B cell (primary cell): ENCODE data around the gene GPX7. TPM values are rescaled to one million over a fixed set of nuclear protein-coding genes. Genes with fewer than 3 reads are reported as not detected.
A peak's percentile ranks its signal among the peaks of the same experiment; 100 is the strongest.

Experiments
- ATAC-seq: fragments of 200-7000 bp; cut with Tn5 transposase; one replicate; pipeline ENCODE4 v1.10.0; 2021; ENCODE audit warnings: low read depth, mild to moderate bottlenecking, moderate number of reproducible peaks, moderate library complexity
- CTCF ChIA-PET: fragments of 350-600 bp; sonication (Branson Sonifier 250); formaldehyde crosslinking; loops from one replicate; lab custom pipeline; 2021; ENCODE audit warnings: antibody characterized with exemption, inconsistent platforms; lab: Charles Lee
- POLR2A ChIA-PET: fragments of 350-600 bp; sonication (Branson Sonifier 250); formaldehyde crosslinking; loops from one replicate; lab custom pipeline; 2021; ENCODE audit warnings: antibody characterized with exemption; lab: Charles Lee
- DNase-seq: peaks from one replicate; pipeline ENCODE4 v3.0.0; 2013
- H2AFZ ChIP-seq: 2 replicates; pipeline ENCODE4 v1.6.1; 2012; ENCODE audit warnings: mild to moderate bottlenecking, low read depth, low read length; ENCODE audit not compliant: insufficient read depth, poor library complexity, severe bottlenecking
- H3K27ac ChIP-seq, 2 donors: 1 replicate in 1 of 2; 2 replicates in 1 of 2; pipeline ENCODE4 v1.5.1; 2012 to 2013; ENCODE audit warnings: low read length in 2 of 2, mild to moderate bottlenecking in 2 of 2, moderate library complexity in 1 of 2
- H3K27me3 ChIP-seq, 4 experiments: fragments of 200-600 bp in 1 of 4; sonication (generic) in 1 of 4; replicated peaks in 1 of 4; 1 replicate in 2 of 4; 2 replicates in 2 of 4; pipeline versions ENCODE4 v1.6.1 to v1.7.0; 2013 to 2016; ENCODE audit warnings: low read length in 3 of 4, mild to moderate bottlenecking in 2 of 4, mixed read lengths in 1 of 4, moderate library complexity in 1 of 4; ENCODE audit not compliant: insufficient read depth in 4 of 4, control insufficient read depth in 3 of 4; ENCODE audit errors: control extremely low read depth in 1 of 4
- H3K36me3 ChIP-seq, 2 experiments: replicated peaks in 1 of 2; 1 replicate in 1 of 2; 2 replicates in 1 of 2; pipeline versions ENCODE4 v1.6.1 to v1.7.1; 2013; ENCODE audit warnings: low read length in 1 of 2; ENCODE audit not compliant: insufficient read depth in 2 of 2, control insufficient read depth in 1 of 2; ENCODE audit errors: control extremely low read depth in 1 of 2, extremely low read depth in 1 of 2
- H3K4me1 ChIP-seq, 2 donors: fragments of 200-600 bp in 1 of 2; sonication (generic) in 1 of 2; 1 replicate in 1 of 2; 2 replicates in 1 of 2; pipeline versions ENCODE4 v1.5.1 to v1.6.1; 2013 to 2017; ENCODE audit warnings: low read length in 2 of 2; ENCODE audit not compliant: control insufficient read depth in 2 of 2, insufficient read depth in 2 of 2
- H3K4me2 ChIP-seq: replicated peaks from 2 replicates; pipeline ENCODE3; 2012; ENCODE audit warnings: mild to moderate bottlenecking, low read depth, low read length; ENCODE audit not compliant: poor library complexity, severe bottlenecking
- H3K4me3 ChIP-seq, 5 experiments: fragments of 200-600 bp in 1 of 5; sonication (generic) in 1 of 5; 1 replicate in 3 of 5; 2 replicates in 2 of 5; pipeline versions ENCODE4 v1.5.1 to v1.7.0; 2011 to 2016; ENCODE audit warnings: low read length in 4 of 5, mild to moderate bottlenecking in 4 of 5, low read depth in 2 of 5, control low read depth in 1 of 5, moderate library complexity in 1 of 5; ENCODE audit not compliant: insufficient read depth in 1 of 5; ENCODE audit errors: control extremely low read depth in 1 of 5, extremely low read depth in 1 of 5
- H3K79me2 ChIP-seq: fragments of 200-600 bp; sonication (generic); one replicate; pipeline ENCODE4 v1.6.0; 2016; ENCODE audit warnings: low read length; ENCODE audit not compliant: control insufficient read depth, insufficient read depth
- H3K9ac ChIP-seq: fragments of 200-600 bp; sonication (generic); 2 replicates; pipeline ENCODE4 v1.6.1; 2017; ENCODE audit warnings: mild to moderate bottlenecking, low read length, moderate library complexity
- H3K9me3 ChIP-seq, 3 donors: one replicate each; pipeline versions ENCODE4 v1.6.1 to v1.7.1; 2013; ENCODE audit warnings: low read length in 2 of 3; ENCODE audit not compliant: control insufficient read depth in 2 of 3, insufficient read depth in 1 of 3; ENCODE audit errors: control extremely low read depth in 1 of 3
- H4K20me1 ChIP-seq: 2 replicates; pipeline ENCODE4 v1.6.0; 2012; ENCODE audit warnings: mild to moderate bottlenecking, low read length; ENCODE audit not compliant: insufficient read depth, control insufficient read depth, poor library complexity, severe bottlenecking
- H3K27ac Mint-ChIP-seq: one replicate; pipeline ENCODE4 v1.8.0; 2021; ENCODE audit warnings: mixed read lengths
- H3K27me3 Mint-ChIP-seq: one replicate; pipeline ENCODE4 v1.8.0; 2021; ENCODE audit warnings: mixed read lengths
- H3K4me1 Mint-ChIP-seq: one replicate; pipeline ENCODE4 v1.8.0; 2021; ENCODE audit warnings: mixed read lengths
- H3K4me3 Mint-ChIP-seq: one replicate; pipeline ENCODE4 v1.8.0; 2021; ENCODE audit warnings: mixed read lengths
- H3K9me3 Mint-ChIP-seq: one replicate; pipeline ENCODE4 v1.8.0; 2022; ENCODE audit warnings: mixed read lengths; ENCODE audit not compliant: insufficient read depth
- CTCF ChIP-seq: fragments of 200-600 bp; IDR thresholded peaks from one replicate; pipeline ENCODE4 v1.8.0; 2022; ENCODE audit warnings: antibody characterized with exemption, mild to moderate bottlenecking
- EZH2 ChIP-seq: IDR thresholded peaks from 2 replicates; pipeline ENCODE4 v1.6.1; 2012; ENCODE audit warnings: borderline replicate concordance, low read depth, mild to moderate bottlenecking, moderate library complexity, low read length; ENCODE audit not compliant: insufficient read depth, poor library complexity, severe bottlenecking
- WGBS: methylation state at CpG from one replicate; pipeline ENCODE4 v1.1.5; 2013; ENCODE audit warnings: missing lambda C conversion rate; ENCODE audit not compliant: insufficient coverage; 5-methylcytosine and 5-hydroxymethylcytosine counted together
- intact Hi-C: fragments of 100-400 bp; cut with micrococcal nuclease; formaldehyde crosslinking; loops from one replicate; pipeline ENCODE4 v1.10.0; 2022
- polyA plus RNA-seq: library from polyadenylated mRNA; depleted of rRNA; stranded (reverse); fragments of >200 nt; gene quantifications from 2 replicates; pipeline ENCODE4 v1.2.3, GENCODE V29; 2012
- total RNA-seq, 2 donors: library from RNA; stranded (reverse); fragments of 120-200 nt in 1 of 2; gene quantifications; 1 replicate in 1 of 2; 2 replicates in 1 of 2; pipeline versions ENCODE4 v1.2.3 to v1.2.4, GENCODE V29; 2013 to 2022

Gene GPX7
- total and polyA plus RNA-seq, 2 donors (not counting 1 experiment from before 2014, with no cell fraction given), result 21.4 to 27.6 TPM

- intact Hi-C loops, result no loop called here
- no peak overlapping the region for H3K4me3 ChIP-seq
- no peak overlapping the region for H3K27ac ChIP-seq
- no peaks in the 10 kb centered on the region for H3K9me3 ChIP-seq
- ATAC-seq (no peak), DNase-seq (no peak)
- ChIA-PET CTCF (interaction anchor here (0.6 kb wide), 1 partner anchor 83 kb away, joined by 3 read pairs; no protein-coding TSS in a partner anchor), POLR2A (no interaction called here)
- H3K4me1 ChIP-seq, result peaks cover 18 to 19% of the 10 kb centered on the region in 2 donors
- Mint-ChIP-seq H3K27ac (no peak overlapping the region), H3K9me3 (no peaks in the 10 kb centered on the region), H3K4me3 (no peak overlapping the region), H3K4me1 (peaks cover 27% of the 10 kb centered on the region), H3K27me3 (no peaks in the 10 kb centered on the region)
- no peak overlapping the region for H3K9ac ChIP-seq
- H4K20me1 ChIP-seq, result no peaks in the 10 kb centered on the region
- H3K36me3 ChIP-seq, result no peaks in the 10 kb centered on the region
- no peaks in the 10 kb centered on the region for H3K27me3 ChIP-seq
- TF ChIP-seq EZH2 (no peak), CTCF (no peak)
- H3K79me2 ChIP-seq, result peaks cover 4% of the 10 kb centered on the region
- H3K4me2 ChIP-seq, result no peak overlapping the region
- H2AFZ ChIP-seq, result no peak overlapping the region
These were observed 14.1 kb upstream of the GPX7 start for GRCh38 chr1:52588027-52588426.

- H3K9ac ChIP-seq, result no peak overlapping the region
- H3K4me1 ChIP-seq, result peaks cover 20 to 24% of the 10 kb centered on the region in 2 donors
- peak overlapping the region; percentile 62 for H3K27ac Mint-ChIP-seq
- POLR2A ChIA-PET, result no interaction called here
- intact Hi-C loops, result no loop called here
- peaks cover 3% of the 10 kb centered on the region for H3K79me2 ChIP-seq
- H3K36me3 ChIP-seq, result no peaks in the 10 kb centered on the region
- TF ChIP-seq EZH2, result no peak
- no peak for TF ChIP-seq CTCF
- ATAC-seq (no peak), DNase-seq (peak; percentile 24)
- CTCF ChIA-PET, result interaction anchor here (0.6 kb wide), 1 partner anchor 83 kb away, joined by 3 read pairs; no protein-coding TSS in a partner anchor
- no peak overlapping the region for H3K4me3 Mint-ChIP-seq
- H2AFZ ChIP-seq, result no peak overlapping the region
- H4K20me1 ChIP-seq, result no peaks in the 10 kb centered on the region
- H3K27me3 Mint-ChIP-seq, result no peaks in the 10 kb centered on the region
- no peak overlapping the region for H3K4me3 ChIP-seq
- H3K4me2 ChIP-seq, result no peak overlapping the region
- no peaks in the 10 kb centered on the region for H3K9me3 ChIP-seq
- peak overlapping the region in 1 of 2 donors; percentile 7 for H3K27ac ChIP-seq
- no peaks in the 10 kb centered on the region for H3K27me3 ChIP-seq
- H3K4me1 Mint-ChIP-seq, result peaks cover 32% of the 10 kb centered on the region
- WGBS, result 0% methylated on average over 1 of the region's 1 CpG
- H3K9me3 Mint-ChIP-seq, result no peaks in the 10 kb centered on the region
These were observed 13.6 kb upstream of the GPX7 start for GRCh38 chr1:52588535-52588934.
